CD4-positive, alpha-beta T cell treated with Interleukin-4 for 1 hour (primary cell): ENCODE measurements around the gene KCNH2.

Source experiments
- DNase-seq, 2 donors: peaks; one replicate each; pipeline ENCODE4 v3.0.0-alpha.2; 2020 to 2022

KCNH2 gene

GRCh38 chr7:150994838-150995510, 16.9 kb upstream of the KCNH2 start:
- DNase-seq: no peak

DNA sequence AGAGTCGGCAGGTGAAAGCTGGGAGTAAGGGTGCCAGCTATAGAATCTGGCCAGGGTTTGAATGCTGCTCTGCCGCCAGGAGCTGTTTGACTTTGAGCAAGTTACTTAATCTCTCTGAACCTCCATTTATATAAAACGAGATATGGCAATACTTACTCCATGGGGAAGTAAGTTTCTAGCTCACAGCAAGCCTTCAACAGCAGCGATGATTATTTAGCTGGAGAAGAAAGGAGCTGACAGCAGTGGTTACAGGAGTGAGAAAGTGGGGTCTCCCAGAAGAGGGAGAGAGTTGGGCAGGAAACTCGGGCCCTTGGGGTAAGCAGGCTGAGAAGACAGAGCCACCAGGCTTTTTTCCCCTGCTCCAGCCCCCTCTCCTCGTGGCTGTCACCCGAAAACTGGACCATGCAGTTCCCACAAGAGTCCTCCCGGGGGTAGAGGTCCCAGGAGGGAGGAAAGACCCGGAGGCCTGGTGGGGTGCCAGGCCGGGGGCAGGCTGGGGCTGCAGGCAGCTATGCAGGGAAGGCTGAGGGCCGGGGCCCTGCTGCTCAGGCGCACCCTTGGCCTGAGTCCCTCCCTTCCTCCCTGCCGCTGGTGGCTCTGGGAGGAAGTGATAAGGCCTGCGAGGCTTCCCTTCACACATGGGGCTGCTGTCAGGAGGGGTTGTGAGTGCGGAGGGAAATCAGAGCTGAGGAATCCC, 16.2 kb upstream of the KCNH2 start:
- peak in 1 of 2 donors; percentile 36 for DNase-seq

GRCh38 chr7:150993511-150993910, 15.4 kb upstream of the KCNH2 start:
- no peak for DNase-seq

DNA sequence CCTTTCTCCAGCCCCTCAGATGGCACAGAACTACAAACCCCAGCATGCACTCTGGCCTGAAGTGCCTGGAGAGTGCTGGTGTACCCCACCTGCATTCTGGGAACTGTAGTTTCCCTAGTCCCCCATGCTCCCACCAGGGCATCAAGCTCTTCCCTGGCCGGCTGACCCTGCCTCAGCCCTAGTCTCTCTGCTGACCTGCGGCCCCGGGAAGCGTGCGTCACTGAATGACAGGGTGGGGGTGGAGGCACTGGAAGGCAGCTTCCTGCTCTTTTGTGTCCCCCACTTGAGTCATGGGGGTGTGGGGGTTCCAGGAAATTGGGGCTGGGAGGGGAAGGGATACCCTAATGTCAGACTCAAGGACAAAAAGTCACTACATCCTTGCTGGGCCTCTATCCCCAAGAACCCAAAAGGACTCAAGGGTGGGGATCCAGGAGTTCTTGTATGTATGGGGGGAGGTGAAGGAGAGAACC, 14.7 kb upstream of the KCNH2 start:
- DNase-seq: peak in 1 of 2 donors; percentile 39

GRCh38 chr7:150992051-150992640, 14.0 kb upstream of the KCNH2 start:
- DNase-seq: no peak

DNA sequence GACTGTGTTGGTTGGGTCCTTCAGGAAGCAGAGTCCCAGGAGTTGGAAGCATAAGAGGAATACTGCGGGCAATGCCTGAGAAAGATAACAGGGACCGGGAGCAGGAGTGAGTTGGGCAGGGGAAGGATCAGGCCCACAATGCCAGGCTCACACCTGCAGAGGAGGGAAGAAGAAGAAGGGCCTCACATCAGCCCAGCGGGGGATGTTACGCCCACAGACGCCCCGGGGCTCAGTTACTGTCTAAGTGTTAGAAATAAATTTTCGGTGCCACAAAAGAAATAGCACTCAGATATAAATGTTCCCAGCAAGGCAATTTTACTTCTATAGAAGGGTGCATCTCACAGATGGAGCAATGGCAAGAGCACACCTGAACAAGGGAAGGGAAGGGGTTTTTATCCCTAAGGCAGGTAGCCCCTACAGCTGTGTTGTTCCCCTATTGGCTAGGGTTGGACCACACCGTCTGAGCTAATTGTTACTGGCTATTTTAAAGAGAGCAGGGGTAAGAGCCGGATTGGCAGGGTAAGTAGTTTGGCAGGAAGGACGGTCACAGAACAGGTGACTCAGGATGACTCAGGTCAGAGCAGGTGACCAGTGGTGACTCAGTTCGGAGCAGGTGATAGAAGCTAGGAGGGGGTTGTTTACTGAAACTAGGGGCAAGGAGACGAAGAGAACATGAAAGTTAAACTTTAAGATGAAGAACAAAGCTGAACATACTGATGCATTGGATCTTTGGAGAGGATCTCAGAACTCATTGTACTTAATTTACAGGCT, 12.5 kb upstream of the KCNH2 start, which contains the start of gene NOS3:
Gene NOS3, plus strand, starts transcription at position 602 of the 771 bp plus-strand sequence. CDS start 2,787 bp downstream, outside the sequence.
- no peak for DNase-seq

DNA sequence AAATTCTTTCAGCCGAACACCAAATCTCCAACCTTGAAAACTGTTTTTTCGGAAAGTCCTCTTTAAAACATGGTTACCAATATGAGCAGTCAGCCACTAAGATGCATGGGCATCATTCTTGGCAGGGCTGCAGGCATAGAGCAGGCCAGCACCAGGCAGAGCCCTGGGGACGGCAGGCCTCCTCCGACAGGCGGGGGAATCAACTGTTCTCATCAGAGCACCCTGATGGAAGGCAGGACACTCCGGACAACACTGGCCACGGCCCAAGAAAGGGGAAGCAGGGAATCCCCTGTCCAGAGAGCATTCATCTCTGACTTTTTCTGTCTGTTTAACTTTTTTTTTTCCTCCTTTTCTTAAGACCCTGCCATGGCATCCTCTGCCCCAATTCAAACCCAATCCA, 11.3 kb upstream of the KCNH2 start:
- DNase-seq: no peak

- peak; percentile 65 to 74 for DNase-seq
Observed at GRCh38 chr7:150988230-150989226, 10.4 kb upstream of the KCNH2 start.

- DNase-seq: no peak
Observed at GRCh38 chr7:150986556-150986955, 8.4 kb upstream of the KCNH2 start.

- DNase-seq: peak; percentile 50 to 64
Observed at GRCh38 chr7:150986099-150986512, 8.0 kb upstream of the KCNH2 start.

DNA sequence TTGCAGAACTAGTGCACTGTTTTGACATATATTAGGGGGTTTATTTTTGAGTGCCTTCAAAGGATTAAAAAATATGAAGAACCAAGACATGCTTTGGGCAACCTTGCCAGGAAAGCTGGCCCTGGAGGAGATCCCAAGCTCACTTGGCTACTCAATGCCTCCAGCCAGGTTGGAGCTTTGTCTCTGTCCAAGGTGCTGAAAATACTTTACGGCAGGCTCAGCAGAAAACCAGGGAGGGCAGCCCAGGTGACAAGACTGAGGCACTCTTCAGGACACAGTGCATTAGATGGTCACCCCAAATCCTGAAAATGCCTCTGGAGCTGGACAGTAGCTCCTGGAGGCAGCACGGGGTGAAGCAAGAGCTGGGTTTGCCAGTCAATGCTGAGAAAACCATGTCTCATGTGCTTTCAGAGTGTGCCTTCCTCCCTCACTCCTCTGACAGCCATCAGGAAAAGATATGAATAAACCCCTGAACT, 5.8 kb upstream of the KCNH2 start:
- DNase-seq: peak in 1 of 2 donors; percentile 54

- DNase-seq: no peak
Observed at GRCh38 chr7:150982351-150982750, 4.2 kb upstream of the KCNH2 start.

DNA sequence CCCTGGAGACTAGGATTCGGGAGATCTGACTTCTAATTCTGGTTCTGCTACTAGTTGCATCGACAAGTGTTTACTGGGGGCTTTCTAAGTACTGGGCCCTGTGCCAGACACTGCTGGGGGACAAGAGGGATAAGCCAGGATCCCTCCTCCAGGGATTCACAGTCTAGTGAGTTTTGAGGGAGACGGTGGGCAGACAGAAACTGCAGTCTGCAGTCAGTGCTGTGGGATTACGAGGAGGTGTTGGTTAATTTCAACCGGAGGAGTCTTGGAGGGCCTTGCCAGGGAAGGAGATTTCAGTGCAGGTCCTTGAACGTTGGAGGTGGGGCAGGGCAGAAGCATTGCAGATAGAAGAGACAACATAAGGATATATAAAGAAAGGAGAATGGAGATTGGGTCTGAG, 3.5 kb upstream of the KCNH2 start:
- DNase-seq: no peak

- no peak for DNase-seq
Observed at GRCh38 chr7:150980663-150981062, 2.5 kb upstream of the KCNH2 start.

DNA sequence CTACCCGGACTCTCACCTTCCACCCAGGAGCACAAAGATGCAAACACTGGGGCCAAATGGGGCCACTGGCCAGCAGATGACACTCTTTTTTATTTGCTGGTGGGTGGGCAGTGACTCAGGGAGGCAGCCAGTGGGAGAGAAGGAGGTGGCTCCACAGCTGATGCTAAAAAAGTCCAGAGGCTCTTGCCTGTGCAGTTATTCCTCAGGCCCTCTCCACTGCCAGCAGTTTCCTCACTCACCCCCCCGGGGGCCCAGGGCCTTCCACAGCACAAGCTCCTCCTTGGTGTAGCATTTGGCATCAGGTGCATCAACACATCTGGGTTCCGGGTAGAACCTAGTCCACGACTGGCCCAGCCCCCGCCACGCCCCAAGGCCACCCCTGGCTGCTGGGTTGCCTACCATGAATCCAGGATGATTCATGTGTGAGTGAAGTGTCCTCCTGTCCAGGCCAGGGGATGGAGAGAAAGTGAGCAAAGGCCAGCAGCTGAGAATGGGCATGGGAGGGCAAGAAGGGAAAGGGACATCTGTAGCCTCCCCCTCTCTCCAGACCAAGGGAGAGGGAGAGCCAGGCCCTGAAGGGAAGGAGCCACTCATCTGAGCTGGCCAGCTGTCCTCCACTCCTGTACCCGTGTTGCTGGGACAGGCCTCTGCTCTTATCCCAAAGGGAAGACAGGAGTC, 1.7 kb upstream of the KCNH2 start:
- no peak for DNase-seq

- no peak for DNase-seq
Observed at GRCh38 chr7:150977382-150978125, 567 bp downstream of the KCNH2 start.

GRCh38 chr7:150976529-150977381, 1.4 kb downstream of the KCNH2 start:
- no peak for DNase-seq

DNA sequence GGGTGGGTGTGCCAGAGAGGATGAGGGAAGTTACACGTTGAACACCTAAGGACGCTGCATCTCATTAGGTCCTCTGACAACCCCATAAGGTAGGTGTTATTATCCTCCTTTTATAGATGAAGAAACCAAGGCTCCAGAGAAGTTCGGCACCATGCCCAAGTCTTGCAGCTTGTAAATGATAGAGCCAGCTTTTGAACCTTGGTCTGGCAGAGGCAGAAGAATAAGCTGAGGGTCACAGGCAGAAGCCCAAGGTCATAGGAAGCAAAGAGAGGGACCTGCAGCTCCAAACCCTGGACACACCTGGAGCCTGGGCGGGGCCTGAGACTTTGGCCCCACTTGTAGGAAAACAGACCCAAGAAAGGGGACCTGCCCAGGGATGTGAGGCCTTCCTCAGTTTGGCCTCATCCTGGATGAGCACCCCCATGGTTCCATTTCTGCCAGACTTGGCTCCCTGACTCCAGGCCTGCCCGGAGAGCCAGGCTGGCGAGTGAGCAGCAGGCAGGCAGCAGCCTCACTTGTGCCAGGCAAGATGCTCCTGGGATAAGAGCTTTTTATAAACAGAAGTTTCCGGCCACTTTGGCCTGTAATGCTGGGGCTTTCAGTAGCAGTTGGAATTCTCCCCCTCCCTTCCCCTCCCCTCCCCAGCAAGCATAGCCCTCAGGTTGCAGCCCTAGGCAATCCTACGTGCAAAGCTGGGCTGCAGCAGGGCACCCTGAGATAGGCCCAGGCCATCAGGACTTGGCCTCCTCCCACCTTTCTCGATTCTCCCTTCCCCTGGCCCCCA, 2.4 kb downstream of the KCNH2 start:
- DNase-seq: no peak
